Measurements from ENCODE around the gene RMND1.
A peak's percentile ranks its signal among the peaks of the same experiment; 100 is the strongest.
"Not testable (repeated sequence)": the region's sequence is repeated elsewhere in the genome, so short reads cannot be mapped to it uniquely, and the experiment has no call there.

The RMND1 gene, protein sequence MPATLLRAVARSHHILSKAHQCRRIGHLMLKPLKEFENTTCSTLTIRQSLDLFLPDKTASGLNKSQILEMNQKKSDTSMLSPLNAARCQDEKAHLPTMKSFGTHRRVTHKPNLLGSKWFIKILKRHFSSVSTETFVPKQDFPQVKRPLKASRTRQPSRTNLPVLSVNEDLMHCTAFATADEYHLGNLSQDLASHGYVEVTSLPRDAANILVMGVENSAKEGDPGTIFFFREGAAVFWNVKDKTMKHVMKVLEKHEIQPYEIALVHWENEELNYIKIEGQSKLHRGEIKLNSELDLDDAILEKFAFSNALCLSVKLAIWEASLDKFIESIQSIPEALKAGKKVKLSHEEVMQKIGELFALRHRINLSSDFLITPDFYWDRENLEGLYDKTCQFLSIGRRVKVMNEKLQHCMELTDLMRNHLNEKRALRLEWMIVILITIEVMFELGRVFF

DNA sequence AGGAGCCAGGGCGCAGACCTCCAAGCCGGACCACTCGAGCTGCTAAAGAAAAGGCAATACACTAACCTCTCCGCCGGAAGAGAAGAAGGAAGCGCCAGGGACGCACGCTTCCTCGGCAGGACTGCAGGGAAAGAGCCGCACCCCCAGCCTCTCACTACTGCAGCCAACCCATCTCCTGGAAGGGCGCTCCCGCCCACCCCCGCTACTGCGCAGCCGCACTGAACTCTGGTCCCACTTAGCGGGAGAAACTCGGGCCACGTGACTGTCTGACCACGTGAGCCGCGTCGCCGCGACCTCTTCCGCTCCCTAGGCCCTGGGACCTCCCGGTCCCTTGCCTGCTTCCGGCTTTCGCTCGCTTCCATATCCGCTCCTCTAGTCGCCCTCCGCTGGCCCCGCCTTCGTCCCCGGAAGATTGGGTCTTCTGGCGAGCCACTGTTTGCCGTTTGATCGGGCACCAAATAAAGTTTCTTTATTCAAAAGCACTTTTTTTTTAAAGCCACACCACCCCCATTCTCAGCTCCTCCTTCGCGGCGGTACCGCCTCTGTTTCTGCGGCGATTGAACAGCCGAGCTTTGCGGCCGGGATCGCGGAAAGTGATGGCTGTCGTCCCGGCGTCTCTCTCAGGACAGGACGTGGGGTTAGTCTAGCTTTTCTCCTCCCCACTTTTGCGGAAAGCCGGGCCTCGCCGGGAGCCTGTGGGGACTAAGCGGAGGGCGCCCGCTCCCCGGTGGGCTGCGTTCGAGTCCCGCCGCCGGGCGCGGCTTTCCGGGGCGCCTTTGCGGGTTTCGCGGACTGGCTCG, at the start of gene RMND1:
RMND1 (minus strand) TSS at position 177 of the 800 bp plus-strand sequence. CDS start 6,315 bp downstream, outside the sequence.
- peak; percentile 96 to 98 for DNase-seq

DNA sequence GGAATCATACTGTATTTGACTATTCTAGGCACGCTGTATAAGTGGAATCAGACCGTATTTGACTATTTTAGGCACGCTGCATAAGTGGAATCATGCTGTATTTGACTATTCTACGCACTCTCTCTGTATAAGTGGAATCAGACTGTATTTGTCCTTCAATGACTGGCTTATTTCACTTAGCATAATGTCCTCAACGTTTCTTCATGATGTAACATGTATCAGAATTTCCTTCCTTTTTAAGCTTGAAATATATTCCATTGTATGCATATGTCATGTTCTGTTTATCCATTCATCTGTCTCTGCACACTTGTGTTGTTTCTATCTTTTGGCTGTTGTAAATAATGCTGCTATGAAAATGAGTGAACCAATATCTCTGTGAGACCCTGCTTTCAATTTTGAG, 47.6 kb upstream of the RMND1 start:
- DNase-seq = no peak

DNA sequence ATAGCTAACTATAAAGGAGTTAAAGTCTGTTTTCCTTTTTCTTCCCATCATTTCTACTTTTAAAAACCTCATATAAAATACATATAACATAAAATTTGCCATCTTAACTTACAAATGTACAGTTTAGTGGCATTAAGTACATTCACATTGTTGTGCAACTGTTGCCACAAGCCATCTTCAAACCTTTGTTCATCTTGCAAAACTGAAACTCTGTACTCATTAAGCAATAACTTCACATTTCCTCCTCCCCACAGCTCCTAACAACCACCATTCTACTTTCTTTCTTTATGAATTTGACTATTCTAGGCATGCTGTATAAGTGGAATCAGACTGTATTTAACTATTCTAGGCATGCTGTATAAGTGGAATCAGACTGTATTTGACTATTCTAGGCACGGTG, 46.4 kb upstream of the RMND1 start:
- no peak for DNase-seq

DNA sequence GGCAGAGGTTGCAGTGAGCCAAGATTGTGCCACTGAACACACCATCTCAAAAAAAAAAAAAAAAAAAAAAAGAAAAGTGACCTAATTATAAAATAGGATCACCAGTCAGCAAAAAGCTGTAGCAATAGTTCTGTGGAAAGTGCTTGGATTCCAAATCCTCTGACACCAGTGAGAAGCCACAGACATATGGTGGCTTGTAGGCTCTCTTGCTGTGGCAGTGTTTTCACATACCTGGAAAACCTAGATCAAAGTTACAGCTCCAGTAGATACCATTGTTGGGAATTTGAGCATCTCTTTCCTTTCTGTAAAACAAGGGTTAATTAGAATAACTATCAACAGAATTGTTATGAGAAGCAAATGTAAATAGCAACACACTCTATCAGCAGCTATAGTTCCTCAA, 46.0 kb upstream of the RMND1 start:
- DNase-seq = no peak

DNA sequence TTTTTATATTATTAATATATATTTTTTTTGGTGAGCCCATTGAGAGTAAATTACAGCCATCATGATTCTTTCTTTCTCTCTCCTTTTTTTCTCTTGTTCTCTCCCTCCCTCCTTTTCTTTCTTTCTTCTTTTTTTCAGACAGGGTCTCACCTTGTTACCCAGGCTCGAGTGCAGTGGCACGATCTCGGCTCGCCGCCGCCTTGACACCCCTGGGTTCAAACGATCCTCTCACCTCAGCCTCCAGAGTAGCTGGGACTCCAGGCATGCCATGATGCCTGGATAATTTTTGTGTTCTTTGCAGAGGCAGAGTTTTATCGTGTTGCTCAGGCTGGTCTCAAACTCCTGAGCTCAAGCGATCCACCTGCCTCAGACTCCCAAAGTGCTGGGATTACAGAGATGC, 43.5 kb upstream of the RMND1 start:
- no peak for DNase-seq

DNA sequence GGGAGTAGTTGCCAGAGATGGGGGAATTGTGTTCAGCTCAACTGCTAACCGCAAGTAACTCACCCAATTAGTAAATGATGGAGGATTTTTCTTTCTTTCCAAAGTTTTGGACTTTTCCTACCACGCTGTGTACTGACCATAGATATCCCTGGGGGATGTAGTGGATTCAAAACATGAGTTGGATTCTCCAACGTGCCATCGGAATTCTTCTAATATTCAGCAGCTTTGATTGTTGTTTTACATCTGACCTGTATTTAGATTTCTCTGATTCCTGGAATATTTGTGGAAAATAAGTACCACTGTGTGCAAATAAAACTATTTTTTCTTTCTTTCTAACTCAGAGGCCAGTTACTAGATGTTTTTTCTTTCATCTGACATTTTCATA, 43.0 kb upstream of the RMND1 start:
- DNase-seq = no peak

DNA sequence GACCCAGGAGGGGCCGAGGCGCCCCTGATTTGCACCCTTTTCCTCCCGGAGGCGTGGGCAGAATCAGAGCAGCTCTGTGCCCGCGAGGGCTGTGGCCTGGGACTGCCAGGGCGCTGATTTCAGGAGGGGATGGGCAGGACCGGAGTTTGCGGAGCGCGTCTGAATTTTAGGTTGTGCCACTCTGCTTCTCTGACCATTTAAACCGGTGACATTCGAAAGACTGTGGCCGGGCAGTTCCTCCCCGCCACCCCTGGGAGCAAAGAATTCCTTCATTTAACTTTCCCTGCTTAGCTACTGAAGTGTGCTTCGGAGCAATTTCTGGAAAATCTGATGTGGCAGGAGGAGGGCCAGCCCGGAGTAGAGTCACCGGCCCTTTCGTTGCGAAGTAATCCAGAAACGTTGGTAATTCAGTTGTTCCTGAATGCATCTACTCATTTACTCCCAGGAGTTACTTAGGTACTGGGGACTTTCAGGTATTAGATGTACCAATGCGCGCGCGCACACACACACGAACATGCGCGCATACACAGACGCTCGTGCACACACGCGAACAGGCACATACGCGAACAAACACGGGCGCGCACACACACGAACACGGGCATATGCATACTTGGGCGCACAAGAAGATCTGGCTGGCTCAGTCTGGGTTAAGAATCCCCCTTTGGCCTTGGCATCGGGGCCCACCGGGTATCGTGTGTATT, 42.5 kb upstream of the RMND1 start:
- DNase-seq = peak in 1 of 2 donors; percentile 13

DNA sequence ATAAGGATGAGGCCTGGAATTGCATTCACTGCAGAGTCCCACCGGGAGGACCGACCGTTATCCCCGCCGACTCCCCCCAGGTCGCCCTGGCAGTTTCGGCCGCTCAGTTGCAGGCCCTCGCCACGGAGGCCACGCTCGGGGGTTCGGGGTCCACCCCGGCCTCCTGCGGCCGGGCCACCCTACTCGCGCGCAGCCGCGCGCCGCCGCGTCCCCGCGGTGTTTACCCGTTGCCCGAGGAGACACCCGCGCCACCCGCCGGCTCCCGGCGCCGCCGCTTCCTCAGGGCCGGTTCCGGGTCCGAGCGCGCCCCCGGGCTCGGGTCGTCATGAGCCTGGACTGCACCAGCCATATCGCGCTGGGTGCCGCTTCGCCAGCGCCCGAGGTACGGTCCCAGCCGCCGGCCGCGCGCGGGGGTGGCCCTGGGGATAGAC, 41.9 kb upstream of the RMND1 start, which contains the start of gene CCDC170:
CCDC170 (plus strand) TSS at position 214 of the 431 bp plus-strand sequence; CDS start at position 326, 112 bp downstream.
- DNase-seq = no peak

DNA sequence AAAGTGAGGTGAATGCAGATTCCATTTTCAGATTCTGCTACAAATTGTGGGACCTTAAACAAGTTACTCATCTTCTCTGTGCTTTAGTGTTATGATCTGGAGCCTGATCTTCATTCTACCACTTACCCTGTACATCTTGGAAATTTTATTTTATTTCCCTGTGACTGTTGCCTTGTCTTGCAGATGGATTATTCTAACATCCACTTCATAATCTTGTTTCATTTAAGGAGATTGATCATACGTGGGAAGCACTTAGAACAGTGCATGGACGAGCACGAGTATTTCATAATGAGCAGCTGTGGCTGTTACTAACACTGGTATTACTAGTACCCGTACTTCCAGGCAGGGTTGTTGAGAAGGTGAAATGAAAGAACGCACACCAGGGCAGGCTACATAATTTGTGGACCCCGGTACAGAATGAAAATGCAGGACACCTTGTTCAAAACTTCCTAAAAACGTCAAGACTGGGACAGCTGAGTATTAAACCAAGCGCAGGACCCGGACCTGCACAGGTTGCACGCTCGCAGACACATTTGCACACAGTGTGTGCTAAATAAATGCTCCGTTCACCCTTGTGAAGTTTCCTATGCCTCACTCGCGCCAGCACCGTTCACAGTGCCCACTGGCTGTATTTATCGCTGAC, 41.4 kb upstream of the RMND1 start:
- no peak for DNase-seq

DNA sequence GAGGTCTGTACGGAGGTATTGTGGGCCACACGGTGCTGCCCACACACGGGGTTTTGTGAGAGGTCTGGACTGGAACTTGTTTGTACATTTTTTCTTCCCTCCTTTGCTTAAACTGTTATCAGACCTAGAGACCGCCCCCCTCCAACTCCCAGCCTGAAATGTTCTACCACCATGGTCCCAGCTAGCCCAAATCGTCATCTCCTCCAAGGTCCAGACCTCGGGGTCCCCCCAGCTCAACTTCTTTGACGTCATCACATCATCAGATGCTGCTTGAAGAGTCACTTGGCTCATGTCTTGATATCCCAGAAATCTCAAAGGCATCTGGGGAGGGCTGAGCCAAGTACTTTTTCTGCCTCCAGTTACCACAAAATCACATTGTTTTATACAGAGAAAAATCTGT, 39.1 kb upstream of the RMND1 start:
- DNase-seq = no peak

DNA sequence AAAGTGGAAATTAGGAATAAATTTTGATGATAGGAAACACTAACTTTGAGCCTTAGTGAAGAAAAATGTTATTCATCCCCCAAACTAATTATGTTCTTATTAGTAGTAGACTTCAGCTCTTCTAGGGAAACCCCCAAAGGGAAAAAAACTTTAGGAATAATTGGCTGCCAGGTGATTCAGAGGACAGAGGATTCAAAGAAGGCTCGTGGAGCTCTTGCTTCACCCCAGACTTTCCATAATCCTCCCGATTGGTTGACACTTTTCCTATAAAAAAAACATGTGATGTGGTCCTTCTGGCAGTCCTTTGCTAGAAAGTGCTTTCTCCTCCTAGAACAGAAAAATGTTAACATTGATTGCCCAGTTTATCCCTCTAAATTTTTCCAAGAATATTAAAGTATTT, 36.3 kb upstream of the RMND1 start:
- no peak for DNase-seq

DNA sequence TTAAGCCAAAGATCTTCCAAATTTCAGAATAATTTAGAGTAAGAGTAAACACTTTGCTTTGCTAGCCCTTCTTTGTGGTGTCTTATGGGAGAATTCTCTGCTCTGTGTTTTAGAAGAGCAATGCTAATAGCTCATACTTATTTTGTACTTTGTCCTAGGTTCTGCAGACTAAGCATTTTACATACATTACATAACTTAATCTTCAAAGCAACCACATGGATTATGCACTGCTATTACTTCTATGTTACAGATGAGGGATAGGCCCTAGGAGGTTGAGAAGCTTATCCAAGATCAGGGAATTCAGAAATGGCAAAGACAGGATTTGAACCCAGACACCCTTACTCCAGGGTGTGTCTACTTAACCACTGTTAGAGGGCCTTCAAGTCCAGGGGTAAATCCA, 32.1 kb upstream of the RMND1 start:
- DNase-seq = no peak

DNA sequence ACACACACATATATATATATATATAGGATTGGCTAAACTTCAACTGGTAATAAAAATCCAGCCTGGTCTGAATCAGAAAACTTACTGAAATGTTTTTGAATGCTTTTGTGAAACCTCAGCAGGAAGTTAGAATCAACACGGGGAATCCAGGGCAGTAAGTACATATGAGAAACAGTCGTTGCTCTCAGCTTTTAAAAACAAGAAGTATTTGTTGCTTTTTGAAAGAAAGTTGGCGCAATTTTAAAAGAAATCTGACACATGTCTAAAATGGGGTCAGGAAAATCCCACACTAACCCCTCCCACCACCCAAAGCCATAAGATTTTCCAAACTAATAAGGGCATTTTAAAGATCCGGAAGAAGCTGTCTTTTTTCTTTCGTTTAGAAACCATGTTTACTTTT, 30.4 kb upstream of the RMND1 start:
- DNase-seq = no peak

DNA sequence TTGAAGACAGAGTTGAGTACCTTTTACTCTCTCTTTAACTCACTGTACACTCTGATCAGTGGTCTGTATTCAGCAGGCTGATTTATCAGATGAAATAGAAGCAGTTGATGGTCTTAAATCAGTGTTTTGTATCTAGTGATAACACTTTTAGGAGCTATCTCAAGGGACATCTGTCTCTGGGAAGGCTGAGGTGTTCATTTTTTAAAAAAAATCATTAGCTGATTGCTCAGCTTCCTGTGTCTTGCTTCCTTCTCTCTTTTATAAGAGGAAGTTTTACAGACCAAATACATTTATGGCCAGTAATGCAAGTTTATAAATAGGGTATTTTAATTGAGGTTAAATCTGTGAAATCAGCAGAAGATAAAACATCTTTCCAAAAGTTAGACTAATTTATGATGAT, 29.9 kb upstream of the RMND1 start:
- no peak for DNase-seq

DNA sequence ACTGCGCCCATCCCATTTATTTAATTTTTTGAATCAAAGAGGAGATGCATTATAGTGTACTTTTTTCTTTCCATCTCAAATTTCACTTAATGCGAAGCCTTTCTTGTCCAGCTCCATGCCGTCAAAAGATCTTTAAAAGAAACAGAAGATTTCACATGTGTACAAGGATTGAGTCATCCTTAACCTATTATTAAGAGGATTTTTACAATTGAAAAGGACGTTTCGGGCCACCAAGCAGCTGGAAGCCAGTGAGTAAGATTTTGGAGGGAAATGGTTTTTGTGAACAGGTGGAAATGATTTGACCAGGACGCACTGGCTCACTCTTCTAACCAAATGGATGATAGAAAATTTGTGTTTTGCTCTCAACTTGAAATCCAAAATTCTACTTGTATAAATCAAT, 26.7 kb upstream of the RMND1 start:
- DNase-seq = no peak

DNA sequence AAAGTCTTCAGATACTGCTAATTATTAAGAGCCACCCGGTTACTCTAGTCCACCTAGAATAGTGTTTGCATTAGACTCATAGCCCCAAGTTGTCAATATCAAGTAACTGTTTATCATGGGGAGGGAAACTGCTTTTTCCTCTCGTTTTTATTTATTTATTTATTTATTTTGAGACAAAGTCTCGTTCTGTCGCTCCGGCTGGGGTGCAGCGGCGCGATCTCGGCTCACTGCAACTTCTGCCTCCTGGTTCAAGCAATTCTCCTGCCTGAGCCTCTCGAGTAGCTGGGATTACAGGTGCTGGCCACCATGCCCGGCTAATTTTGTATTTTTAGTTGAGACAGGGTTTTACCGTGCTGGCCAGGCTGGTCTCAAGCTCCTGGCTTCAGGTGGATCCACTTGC, 25.8 kb upstream of the RMND1 start:
- no peak for DNase-seq

DNA sequence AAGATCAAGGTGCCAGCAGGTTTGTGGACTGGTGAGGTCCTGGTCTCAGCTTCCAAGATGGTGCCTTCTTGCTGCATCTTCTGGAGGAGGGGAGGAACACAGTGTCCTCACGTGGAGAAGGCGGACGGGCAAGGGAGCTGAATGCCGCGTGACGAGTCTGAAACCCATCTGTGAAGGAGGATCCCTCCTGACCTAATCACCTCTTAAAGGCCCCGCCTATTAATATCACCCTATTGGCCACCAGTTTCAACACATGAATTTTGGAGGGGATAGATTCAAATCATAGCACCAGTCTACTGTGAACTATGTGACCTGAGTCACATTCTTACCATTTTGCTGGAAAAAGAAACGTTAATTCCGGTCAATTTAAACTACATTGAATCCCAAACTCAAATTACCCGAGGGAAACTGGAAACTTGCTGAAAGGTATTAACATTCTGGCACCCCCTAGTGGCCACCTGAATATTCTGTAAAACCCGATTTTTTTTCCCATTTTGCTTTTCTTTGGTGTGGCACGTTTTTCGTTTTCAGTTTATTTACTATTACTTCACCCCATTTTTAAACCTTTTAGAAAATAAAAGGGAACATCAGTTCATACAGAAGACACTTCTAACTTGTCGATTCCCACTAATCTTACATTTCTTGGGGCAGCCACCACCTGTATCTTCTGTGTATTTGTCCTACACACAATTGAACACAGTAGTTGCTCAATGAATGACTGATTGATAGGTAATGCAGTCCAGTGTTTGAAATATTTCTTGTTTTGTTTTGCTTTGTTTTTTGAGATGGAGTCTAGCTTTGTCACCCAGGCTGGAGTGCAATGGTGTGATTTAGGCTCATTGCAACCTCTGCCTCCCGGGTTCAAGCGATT, 24.0 kb upstream of the RMND1 start:
- DNase-seq = peak; percentile 49

DNA sequence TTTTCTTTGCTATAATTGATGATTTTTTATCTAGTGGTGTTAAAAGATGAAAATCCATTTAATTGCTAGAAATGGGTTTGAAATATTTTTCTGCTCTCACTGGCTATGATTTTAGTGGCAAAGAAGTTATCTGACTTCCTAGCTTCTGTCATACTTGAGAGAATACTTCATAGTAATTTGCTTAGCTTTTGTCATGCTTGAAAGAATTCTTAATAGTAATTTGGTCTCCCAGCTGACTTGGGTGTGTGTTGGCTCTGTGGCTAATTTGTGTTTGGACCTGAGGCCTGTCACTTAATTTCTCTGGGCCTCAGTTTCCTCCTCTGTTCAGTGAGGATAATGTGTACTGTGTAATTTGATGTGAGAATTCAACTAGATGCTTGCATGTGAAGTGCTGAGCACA, 12.8 kb upstream of the RMND1 start:
- no peak for DNase-seq

DNA sequence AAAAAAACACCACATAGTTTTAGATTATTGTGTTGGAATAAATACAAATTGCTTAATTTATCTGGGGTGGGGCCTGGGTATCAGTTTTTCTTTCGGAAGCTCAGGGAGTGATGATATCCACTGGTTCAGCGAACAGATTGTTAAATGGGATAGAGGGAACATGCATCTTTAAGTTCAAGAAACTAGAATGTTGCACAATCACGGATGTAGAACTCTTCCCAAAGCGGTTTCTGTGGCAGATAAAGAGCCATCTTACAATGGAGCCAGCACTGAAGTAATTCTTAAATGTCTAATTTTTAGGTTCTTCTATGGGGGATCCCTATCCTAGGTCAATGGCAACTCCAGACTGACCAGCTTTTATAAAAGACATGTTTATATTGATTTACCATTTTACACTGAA, 9.7 kb upstream of the RMND1 start:
- no peak for DNase-seq

DNA sequence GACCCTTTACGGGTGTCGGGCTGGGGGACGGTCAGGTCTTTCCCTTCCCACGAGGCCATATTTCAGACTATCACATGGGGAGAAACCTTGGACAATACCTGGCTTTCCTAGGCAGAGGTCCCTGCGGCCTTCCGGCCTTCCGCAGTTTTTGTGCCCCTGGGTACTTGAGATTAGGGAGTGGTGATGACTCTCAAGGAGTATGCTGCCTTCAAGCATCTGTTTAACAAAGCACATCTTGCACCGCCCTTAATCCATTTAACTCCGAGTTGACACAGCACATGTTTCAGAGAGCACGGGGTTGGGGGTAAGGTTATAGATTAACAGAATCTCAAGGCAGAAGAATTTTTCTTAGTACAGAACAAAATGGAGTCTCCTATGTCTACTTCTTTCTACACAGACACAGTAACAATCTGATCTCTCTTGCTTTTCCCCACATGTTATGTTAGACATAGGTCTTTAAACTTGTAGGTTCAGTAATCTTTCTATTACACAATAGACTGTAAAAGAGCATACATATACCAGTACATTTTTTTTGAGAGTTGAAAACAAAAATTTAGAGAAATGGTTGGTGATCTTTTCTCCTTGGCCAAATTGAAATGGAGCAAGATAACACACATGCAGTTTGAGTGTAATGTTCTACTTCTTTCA, 3.9 kb upstream of the RMND1 start:
- DNase-seq = not testable (repeated sequence)

DNA sequence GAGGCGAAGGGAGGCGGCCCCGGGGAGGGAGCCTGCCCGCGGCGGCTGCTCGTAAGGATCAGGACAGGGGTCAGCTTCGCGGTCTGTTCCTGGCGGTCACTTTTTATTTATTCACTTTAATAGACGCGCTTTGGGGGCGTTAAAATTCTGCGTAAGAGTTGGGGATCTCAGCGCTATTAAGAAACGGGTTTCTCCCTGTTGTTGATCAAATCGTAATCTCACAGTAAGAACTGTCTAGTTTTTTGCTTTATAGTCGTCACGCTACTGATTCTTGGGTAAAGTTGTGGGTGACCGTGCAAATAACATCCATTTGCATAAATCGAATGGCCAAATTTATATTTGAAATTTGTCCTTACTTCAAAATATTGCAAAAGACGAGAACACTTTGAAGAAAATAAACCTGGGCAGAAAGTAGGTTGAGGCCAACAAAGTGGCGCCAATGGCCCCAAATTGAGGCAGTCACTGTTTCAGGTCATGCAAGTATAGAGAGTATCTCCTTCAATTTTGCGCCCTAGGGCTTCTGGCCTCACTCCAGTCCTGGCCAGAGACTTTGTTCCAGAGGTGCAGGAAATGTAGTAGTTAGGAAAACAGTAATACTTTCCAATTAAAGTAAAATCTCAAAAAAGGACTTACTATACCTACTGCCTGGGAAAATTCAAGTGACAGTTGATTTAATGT, 963 bp upstream of the RMND1 start:
- DNase-seq = no peak

All from stimulated activated CD4-positive, alpha-beta T cell treated with anti-CD3 and anti-CD28 coated beads, Interleukin-2, amount 100 ng/mL, for 48 hours (primary cell).